Endothelial cell of umbilical vein (primary cell): ENCODE data around the gene KIAA1958. TPM values are rescaled to one million over a fixed set of nuclear protein-coding genes. Genes with fewer than 3 reads are reported as not detected.

Source experiments
- BruUV-seq: library from RNA; stranded (reverse); fragments of 400-500 nt; replicated peaks from 2 replicates; lab custom pipeline; 2021; lab: Mats Ljungman, UMichigan
- CTCF ChIA-PET: fragments of 300-600, 350-600 bp; sonication (Branson Sonifier 250); formaldehyde crosslinking; loops from one replicate; lab custom pipeline; 2021; ENCODE audit warnings: antibody characterized with exemption, inconsistent platforms; lab: Charles Lee
- POLR2A ChIA-PET: fragments of 300-600, 350-600 bp; sonication (Branson Sonifier 250); formaldehyde crosslinking; loops from one replicate; lab custom pipeline; 2021; ENCODE audit warnings: antibody characterized with exemption, inconsistent platforms; lab: Charles Lee
- DNase-seq: peaks from one replicate; pipeline ENCODE4 v3.0.0-alpha.2; 2011; ENCODE audit warnings: low read depth, low spot score
- FAIRE-seq: peaks from 2 replicates; lab custom pipeline; 2011; peaks lifted over from hg19 to GRCh38; lab: Jason Lieb, UNC
- H2AFZ ChIP-seq: 2 replicates; pipeline ENCODE4 v1.6.0; 2012; ENCODE audit warnings: low read depth, low read length, control low read depth, inconsistent platforms
- H3K27ac ChIP-seq: 2 replicates; pipeline ENCODE4 v1.5.1; 2011; ENCODE audit warnings: low read depth, mild to moderate bottlenecking, control low read depth, low read length, moderate library complexity; ENCODE audit not compliant: insufficient read depth
- H3K27me3 ChIP-seq, 2 experiments: 2 replicates each; pipeline versions ENCODE4 v1.6.0 to v1.6.1; 2011; ENCODE audit warnings: low read length in 2 of 2, mixed read lengths in 1 of 2; ENCODE audit not compliant: control insufficient read depth in 2 of 2, insufficient read depth in 2 of 2
- H3K36me3 ChIP-seq, 2 experiments: 2 replicates in 1 of 2; 3 replicates in 1 of 2; pipeline ENCODE4 v1.5.1; 2011; ENCODE audit warnings: low read length in 2 of 2, mild to moderate bottlenecking in 1 of 2, moderate library complexity in 1 of 2; ENCODE audit not compliant: control insufficient read depth in 2 of 2, insufficient read depth in 2 of 2; ENCODE audit errors: extremely low read depth in 1 of 2
- H3K4me1 ChIP-seq: 3 replicates; pipeline ENCODE4 v1.5.1; 2011; ENCODE audit warnings: mild to moderate bottlenecking, low read length; ENCODE audit not compliant: control insufficient read depth, insufficient read depth; ENCODE audit errors: extremely low read depth
- H3K4me2 ChIP-seq: 2 replicates; pipeline ENCODE4 v1.6.1; 2011; ENCODE audit warnings: low read length, control low read depth, mixed read lengths; ENCODE audit not compliant: insufficient read depth
- H3K4me3 ChIP-seq, 3 experiments: fragments of 200-600 bp in 1 of 3; sonication (generic), shearing (Covaris generic) in 1 of 3; replicated peaks in 1 of 3; 2 replicates each; pipeline ENCODE4 v1.5.1; 2011 to 2016; ENCODE audit warnings: control low read depth in 3 of 3, low read length in 3 of 3, mild to moderate bottlenecking in 2 of 3, inconsistent platforms in 1 of 3, low read depth in 1 of 3, moderate library complexity in 1 of 3; ENCODE audit not compliant: insufficient read depth in 1 of 3
- H3K79me2 ChIP-seq: 2 replicates; pipeline ENCODE4 v1.6.0; 2012; ENCODE audit warnings: low read length, inconsistent platforms; ENCODE audit not compliant: control insufficient read depth, insufficient read depth
- H3K9ac ChIP-seq: replicated peaks from 2 replicates; pipeline ENCODE3; 2011; ENCODE audit warnings: low read length, control low read depth; ENCODE audit not compliant: insufficient read depth; ENCODE audit errors: extremely low read depth
- H3K9me1 ChIP-seq: replicated peaks from 3 replicates; pipeline ENCODE4 v1.6.0; 2011; ENCODE audit warnings: mild to moderate bottlenecking, low read length; ENCODE audit not compliant: control insufficient read depth, insufficient read depth; ENCODE audit errors: extremely low read depth
- H3K9me3 ChIP-seq: replicated peaks from 2 replicates; pipeline ENCODE4 v1.5.1; 2012; ENCODE audit warnings: low read length, inconsistent platforms; ENCODE audit not compliant: control insufficient read depth, insufficient read depth
- H4K20me1 ChIP-seq: replicated peaks from 2 replicates; pipeline ENCODE3; 2011; ENCODE audit warnings: mild to moderate bottlenecking, low read length; ENCODE audit not compliant: control insufficient read depth, insufficient read depth; ENCODE audit errors: extremely low read depth
- CTCF ChIP-seq, 2 donors: IDR thresholded peaks; 1 replicate in 1 of 2; 2 replicates in 1 of 2; pipeline ENCODE4 v1.5.1; 2011; ENCODE audit warnings: low read length in 2 of 2, mild to moderate bottlenecking in 2 of 2, moderate library complexity in 2 of 2, control low read depth in 1 of 2, inconsistent platforms in 1 of 2, low read depth in 1 of 2; ENCODE audit not compliant: insufficient read depth in 1 of 2; ENCODE audit errors: extremely low read depth in 1 of 2
- EZH2 ChIP-seq: IDR thresholded peaks from 2 replicates; pipeline ENCODE4 v1.6.1; 2012; ENCODE audit warnings: borderline replicate concordance, low read depth, mild to moderate bottlenecking, moderate library complexity, low read length, inconsistent platforms; ENCODE audit not compliant: severe bottlenecking
- FOS ChIP-seq: IDR thresholded peaks from 2 replicates; pipeline ENCODE4 v1.6.1; 2011; ENCODE audit warnings: mild to moderate bottlenecking, low read length, moderate library complexity, borderline replicate concordance; ENCODE audit not compliant: insufficient read depth
- GATA2 ChIP-seq: IDR thresholded peaks from 2 replicates; pipeline ENCODE4 v1.7.0; 2011; ENCODE audit warnings: low read depth, mild to moderate bottlenecking, moderate library complexity, mixed read lengths, low read length; ENCODE audit not compliant: insufficient read length, insufficient read depth
- JUN ChIP-seq: IDR thresholded peaks from 2 replicates; pipeline ENCODE4 v1.6.1; 2011; ENCODE audit warnings: borderline replicate concordance, low read depth; ENCODE audit not compliant: insufficient read length, insufficient read depth
- MAX ChIP-seq: IDR thresholded peaks from 2 replicates; pipeline ENCODE4 v1.6.1; 2011; ENCODE audit not compliant: insufficient read depth, insufficient read length
- MYC ChIP-seq: IDR thresholded peaks from one replicate; pipeline ENCODE4 v1.6.1; 2011; ENCODE audit warnings: mild to moderate bottlenecking, low read depth, low read length
- POLR2A ChIP-seq: IDR thresholded peaks from 2 replicates; pipeline ENCODE4 v1.6.1; 2012; ENCODE audit warnings: low read depth, mild to moderate bottlenecking, control low read depth, low read length
- POLR2AphosphoS5 ChIP-seq: IDR thresholded peaks from 2 replicates; pipeline ENCODE4 v1.6.1; 2012; ENCODE audit warnings: low read depth, mild to moderate bottlenecking, control low read depth, low read length, moderate library complexity; ENCODE audit not compliant: insufficient read depth
- dilution Hi-C: fragments of 300-500 bp; cut with MboI; formaldehyde crosslinking; loops from one replicate; pipeline ENCODE4 v1.15.0; 2019; ENCODE audit warnings: low sequenced_read_pairs; ENCODE audit not compliant: extremely low pct_ligation_motif_present
- intact Hi-C: fragments of 100-400 bp; cut with micrococcal nuclease; formaldehyde crosslinking; loops from one replicate; pipeline ENCODE4 v1.10.0; 2022
- polyA plus RNA-seq, 4 experiments: library from polyadenylated mRNA; depleted of rRNA in 3 of 4; stranded (reverse) in 3 of 4; unstranded in 1 of 4; fragments of >200 nt; gene quantifications; 2 replicates each; pipeline versions ENCODE4 v1.2.1 to v1.2.3, GENCODE V29; 2011 to 2012; ENCODE audit warnings: missing spikeins in 1 of 4
- total RNA-seq: library from RNA; stranded (reverse); gene quantifications from 2 replicates; pipeline ENCODE4 v1.2.3, GENCODE V29; 2021

The KIAA1958 gene
- total and polyA plus RNA-seq, 2 donors (not counting 3 experiments of a cell fraction or from before 2014, with no cell fraction given): 1.7 to 5.0 TPM

- no peaks in the 10 kb centered on the region for H4K20me1 ChIP-seq
- H3K9ac ChIP-seq: no peak overlapping the region
- DNase-seq: no peak
- intact Hi-C loops: no loop called here
- CTCF ChIA-PET: no interaction called here
- no peaks in the 10 kb centered on the region for H3K79me2 ChIP-seq
- no peak overlapping the region for H3K27ac ChIP-seq
- no peak overlapping the region for H2AFZ ChIP-seq
- H3K4me1 ChIP-seq: peaks cover 11% of the 10 kb centered on the region
- H3K27me3 ChIP-seq: no peaks in the 10 kb centered on the region
- POLR2A ChIA-PET: no interaction called here
- H3K36me3 ChIP-seq: no peaks in the 10 kb centered on the region
- no TSS peak for BruUV-seq
- no peak for TF ChIP-seq MYC
- no peak for TF ChIP-seq POLR2A
- no peak for TF ChIP-seq POLR2AphosphoS5
- TF ChIP-seq EZH2: no peak
- TF ChIP-seq FOS: no peak
- no peak for TF ChIP-seq MAX
- TF ChIP-seq CTCF (IDR thresholded peaks at IDR 0.05; ENCODE audit: extremely low read depth in 1 of 2, insufficient read depth in 1 of 2, low read depth in 1 of 2, low read length in 2 of 2): no peak
- TF ChIP-seq JUN: no peak
- TF ChIP-seq GATA2: no peak
- dilution Hi-C loops: no loop called here
- no peak overlapping the region for H3K4me3 ChIP-seq
- FAIRE-seq: no peak
- no peak overlapping the region for H3K4me2 ChIP-seq
- H3K9me3 ChIP-seq: no peaks in the 10 kb centered on the region
- no peaks in the 10 kb centered on the region for H3K9me1 ChIP-seq
Observed at GRCh38 chr9:112531666-112532282, 45.1 kb downstream of the KIAA1958 start.
